PC-9 (cell line): ENCODE data around the gene PIH1D1. TPM values are rescaled to one million over a fixed set of nuclear protein-coding genes. Genes with fewer than 3 reads are reported as not detected.
A peak's percentile ranks its signal among the peaks of the same experiment; 100 is the strongest.

Experiments
- BruUV-seq: library from RNA; stranded (reverse); fragments of 400-500 nt; replicated peaks from 2 replicates; lab custom pipeline; 2021; lab: Mats Ljungman, UMichigan
- CTCF ChIA-PET: fragments of 300-600 bp; sonication (Branson Sonifier 250); formaldehyde crosslinking; loops from one replicate; lab custom pipeline; 2022; ENCODE audit warnings: antibody characterized with exemption; lab: Charles Lee
- POLR2A ChIA-PET: fragments of 300-600 bp; sonication (Branson Sonifier 250); formaldehyde crosslinking; loops from one replicate; lab custom pipeline; 2022; ENCODE audit warnings: antibody characterized with exemption; ENCODE audit not compliant: unreplicated experiment; lab: Charles Lee
- DNase-seq, 2 experiments: peaks; one replicate each; pipeline versions ENCODE4 v3.0.0 to v3.0.0-alpha.2; 2015 to 2022; ENCODE audit warnings: mixed read lengths in 1 of 2
- H2AFZ ChIP-seq: fragments of 200-600 bp; sonication (generic); 2 replicates; pipeline ENCODE4 v1.8.1; 2017; ENCODE audit warnings: antibody characterized with exemption
- H3F3A ChIP-seq: fragments of 200-600 bp; sonication (generic); 2 replicates; pipeline ENCODE4 v1.8.1; 2017; ENCODE audit warnings: antibody characterized with exemption, mild to moderate bottlenecking, low read depth; ENCODE audit not compliant: insufficient read depth
- H3K27ac ChIP-seq: fragments of 200-600 bp; sonication (generic); 2 replicates; pipeline ENCODE4 v1.6.1; 2016; ENCODE audit warnings: mixed run types
- H3K27me3 ChIP-seq: fragments of 200-600 bp; sonication (generic); 2 replicates; pipeline ENCODE4 v1.6.1; 2016; ENCODE audit warnings: low read depth, mixed run types; ENCODE audit not compliant: insufficient read depth
- H3K36me3 ChIP-seq: fragments of 200-600 bp; sonication (generic); 2 replicates; pipeline ENCODE4 v1.6.1; 2016; ENCODE audit warnings: low read depth, mixed run types
- H3K4me1 ChIP-seq: fragments of 200-600 bp; sonication (generic); replicated peaks from 2 replicates; pipeline ENCODE4 v1.6.1; 2016; ENCODE audit warnings: mixed run types; ENCODE audit not compliant: insufficient read depth
- H3K4me2 ChIP-seq: fragments of 200-600 bp; sonication (generic); 2 replicates; pipeline ENCODE4 v1.6.1; 2017; ENCODE audit warnings: mixed run types
- H3K4me3 ChIP-seq: fragments of 200-600 bp; sonication (generic); 2 replicates; pipeline ENCODE4 v1.6.1; 2016; ENCODE audit warnings: mixed run types
- H3K79me2 ChIP-seq: fragments of 200-600 bp; sonication (generic); 2 replicates; pipeline ENCODE4 v1.6.1; 2017; ENCODE audit warnings: low read depth, mixed run types
- H3K9me2 ChIP-seq: fragments of 200-600 bp; sonication (generic); 2 replicates; pipeline ENCODE4 v1.8.1; 2017; ENCODE audit warnings: mild to moderate bottlenecking; ENCODE audit not compliant: insufficient read depth
- H3K9me3 ChIP-seq: fragments of 200-600 bp; sonication (generic); 2 replicates; pipeline ENCODE4 v1.8.1; 2016; ENCODE audit warnings: low read depth; ENCODE audit not compliant: insufficient read depth
- H4K20me1 ChIP-seq: fragments of 200-600 bp; sonication (generic); 2 replicates; pipeline ENCODE4 v1.8.1; 2017; ENCODE audit not compliant: insufficient read depth
- EZH2 ChIP-seq: fragments of 200-600 bp; sonication (generic); IDR thresholded peaks from 2 replicates; pipeline ENCODE4 v1.8.0; 2017; ENCODE audit warnings: antibody characterized with exemption, low read depth
- intact Hi-C: fragments of 100-400 bp; cut with micrococcal nuclease; formaldehyde crosslinking; loops from one replicate; pipeline ENCODE4 v1.10.0; 2022; ENCODE audit not compliant: unreplicated experiment
- microRNA-seq: library from miRNA; unstranded; fragments of <30 nt; microRNA quantifications from one replicate; pipeline ENCODE4 v1.2.0, GENCODE V29; 2021; ENCODE audit warnings: borderline number of aligned reads, borderline replicate concordance
- total RNA-seq: library from RNA; stranded (reverse); gene quantifications from 2 replicates; pipeline ENCODE4 v1.2.3, GENCODE V29; 2021
- TF ChIP-seq, protein P1 (sequence below): fragments of 200-600 bp; sonication (generic); conservative IDR thresholded peaks from 2 replicates; pipeline ENCODE4 v1.6.1; 2017; ENCODE audit warnings: mixed run types, antibody characterized with exemption, mild to moderate bottlenecking, moderate library complexity

Gene PIH1D1
- total RNA-seq, 1 experiment from 2014 or later: 156 TPM

DNA sequence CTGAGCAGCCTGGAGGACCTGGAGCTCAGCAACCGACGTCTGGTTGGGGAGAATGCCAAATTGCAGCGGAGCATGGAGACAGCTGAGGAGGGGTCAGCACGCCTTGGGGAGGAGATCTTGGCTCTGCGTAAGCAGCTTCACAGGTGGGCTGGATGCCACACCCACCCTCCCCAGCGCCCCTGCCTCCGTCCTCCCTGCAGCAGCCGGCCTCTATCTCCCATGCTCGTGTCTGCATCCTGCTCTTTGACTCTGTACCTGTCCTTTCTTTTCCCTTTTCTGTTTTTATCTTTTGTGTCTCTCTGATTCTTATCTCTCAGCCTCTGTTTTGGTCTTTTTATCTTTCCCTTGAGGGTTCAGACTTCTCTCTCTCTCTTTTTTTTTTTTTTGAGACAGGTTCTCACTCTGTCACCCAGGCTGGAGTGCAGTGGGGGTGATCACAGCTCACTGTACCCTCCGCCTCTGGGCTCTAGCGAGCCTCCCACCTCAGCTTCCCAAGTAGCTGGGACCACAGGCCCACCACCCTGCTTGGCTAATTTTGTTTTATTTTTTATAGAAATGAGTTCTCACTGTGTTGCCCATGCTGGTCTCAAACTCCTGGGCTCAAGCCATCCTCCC, 53.5 kb downstream of the PIH1D1 start:
- Histone ChIP-seq H2AFZ (no peak overlapping the region), H3K4me3 (no peak overlapping the region), H3K27me3 (peaks cover 6% of the 10 kb centered on the region; the same call in 1 of the 2 replicates), H4K20me1 (no peaks in the 10 kb centered on the region), H3K9me2 (no peaks in the 10 kb centered on the region), H3K36me3 (no peaks in the 10 kb centered on the region), H3K4me2 (no peak overlapping the region), H3K27ac (no peak overlapping the region), H3K4me1 (no peaks in the 10 kb centered on the region; the same call in 1 of the 2 replicates), H3F3A (no peaks in the 10 kb centered on the region; the same call in 1 of the 2 replicates), H3K79me2 (no peaks in the 10 kb centered on the region), H3K9me3 (no peaks in the 10 kb centered on the region)
- no peak for DNase-seq
- no TSS peak for BruUV-seq
- TF ChIP-seq, protein P1, sequence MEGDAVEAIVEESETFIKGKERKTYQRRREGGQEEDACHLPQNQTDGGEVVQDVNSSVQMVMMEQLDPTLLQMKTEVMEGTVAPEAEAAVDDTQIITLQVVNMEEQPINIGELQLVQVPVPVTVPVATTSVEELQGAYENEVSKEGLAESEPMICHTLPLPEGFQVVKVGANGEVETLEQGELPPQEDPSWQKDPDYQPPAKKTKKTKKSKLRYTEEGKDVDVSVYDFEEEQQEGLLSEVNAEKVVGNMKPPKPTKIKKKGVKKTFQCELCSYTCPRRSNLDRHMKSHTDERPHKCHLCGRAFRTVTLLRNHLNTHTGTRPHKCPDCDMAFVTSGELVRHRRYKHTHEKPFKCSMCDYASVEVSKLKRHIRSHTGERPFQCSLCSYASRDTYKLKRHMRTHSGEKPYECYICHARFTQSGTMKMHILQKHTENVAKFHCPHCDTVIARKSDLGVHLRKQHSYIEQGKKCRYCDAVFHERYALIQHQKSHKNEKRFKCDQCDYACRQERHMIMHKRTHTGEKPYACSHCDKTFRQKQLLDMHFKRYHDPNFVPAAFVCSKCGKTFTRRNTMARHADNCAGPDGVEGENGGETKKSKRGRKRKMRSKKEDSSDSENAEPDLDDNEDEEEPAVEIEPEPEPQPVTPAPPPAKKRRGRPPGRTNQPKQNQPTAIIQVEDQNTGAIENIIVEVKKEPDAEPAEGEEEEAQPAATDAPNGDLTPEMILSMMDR: no peak
- TF ChIP-seq EZH2: no peak
- ChIA-PET POLR2A (interaction anchor here (0.6 kb wide), 2 partner anchors 45 to 369 kb away, joined by 7 to 12 read pairs; no protein-coding TSS in a partner anchor), CTCF (no interaction called here)
- intact Hi-C loops: no loop called here

GRCh38 chr19:49396738-49397505, 54.7 kb downstream of the PIH1D1 start:
- Histone ChIP-seq H4K20me1 (no peaks in the 10 kb centered on the region), H3K27ac (no peak overlapping the region), H3K4me3 (no peak overlapping the region), H3K4me2 (no peak overlapping the region), H2AFZ (no peak overlapping the region), H3F3A (no peaks in the 10 kb centered on the region), H3K9me2 (no peaks in the 10 kb centered on the region), H3K4me1 (no peaks in the 10 kb centered on the region), H3K27me3 (peaks cover 6% of the 10 kb centered on the region; the same call in 1 of the 2 replicates), H3K36me3 (no peaks in the 10 kb centered on the region), H3K79me2 (no peaks in the 10 kb centered on the region), H3K9me3 (no peaks in the 10 kb centered on the region)
- ChIA-PET CTCF (no interaction called here), POLR2A (no interaction called here)
- intact Hi-C loops: no loop called here
- BruUV-seq: no TSS peak
- no peak for TF ChIP-seq EZH2
- TF ChIP-seq, protein P1: no peak
- DNase-seq: no peak

Small RNAs within 50 kb of the gene (microRNA-seq; reads per million reads assigned to microRNA genes)
- gene MIR150: 20.2 reads per million, percentile 32 among the genes with 10 or more reads in this experiment

Other genes with a start within 250 kb of the PIH1D1 start
- gene SLC6A16, start 126.6 kb downstream of the PIH1D1 start, total RNA-seq: 0.48 and 0.61 TPM in 2 replicates
- gene CD37, start 116.4 kb downstream of the PIH1D1 start, total RNA-seq: not detected in 2 replicates
- 55.5 and 55.6 TPM in 2 replicates for gene TEAD2, start 89.4 kb downstream of the PIH1D1 start, total RNA-seq
- 0.85 TPM in 1 of 2 replicates, not detected in the other for gene DKKL1, start 87.9 kb downstream of the PIH1D1 start, total RNA-seq
- 0.39 TPM in 1 of 2 replicates, not detected in the other for gene KASH5, start 63.6 kb downstream of the PIH1D1 start, total RNA-seq
- not detected in 2 replicates for gene PTH2, start 28.4 kb downstream of the PIH1D1 start, total RNA-seq
- not detected in 2 replicates for gene GFY, start 26.4 kb downstream of the PIH1D1 start, total RNA-seq
- gene SLC17A7, start 10.3 kb downstream of the PIH1D1 start, total RNA-seq: 0.68 and 0.70 TPM in 2 replicates
- gene ALDH16A1, start 1.4 kb upstream of the PIH1D1 start, total RNA-seq: 40.9 and 66.8 TPM in 2 replicates
- 5.1 and 5.3 TPM in 2 replicates for gene FLT3LG, start 22.4 kb upstream of the PIH1D1 start, total RNA-seq
- gene RPL13A, start 35.8 kb upstream of the PIH1D1 start, total RNA-seq: 2,360 and 3,865 TPM in 2 replicates
- 1,702 and 2,282 TPM in 2 replicates for gene RPS11, start 44.6 kb upstream of the PIH1D1 start, total RNA-seq
- 4.8 and 6.7 TPM in 2 replicates for gene FCGRT, start 60.8 kb upstream of the PIH1D1 start, total RNA-seq
- gene RCN3, start 76.2 kb upstream of the PIH1D1 start, total RNA-seq: 0.75 and 0.96 TPM in 2 replicates
- gene NOSIP, start 128.7 kb upstream of the PIH1D1 start, total RNA-seq: 63.6 and 71.3 TPM in 2 replicates
- 16.2 TPM in 2 replicates for gene PRRG2, start 129.5 kb upstream of the PIH1D1 start, total RNA-seq
- gene PRR12, start 139.4 kb upstream of the PIH1D1 start, total RNA-seq: 40.4 and 41.3 TPM in 2 replicates
- gene RRAS, start 188.3 kb upstream of the PIH1D1 start, total RNA-seq: 36.6 and 40.6 TPM in 2 replicates
- 86.9 and 91.3 TPM in 2 replicates for gene SCAF1, start 190.4 kb upstream of the PIH1D1 start, total RNA-seq
- 181 and 220 TPM in 2 replicates for gene IRF3, start 214.0 kb upstream of the PIH1D1 start, total RNA-seq
- 80.3 and 84.8 TPM in 2 replicates for gene BCL2L12, start 214.1 kb upstream of the PIH1D1 start, total RNA-seq
- 228 and 261 TPM in 2 replicates for gene PRMT1, start 225.5 kb upstream of the PIH1D1 start, total RNA-seq
- 9.5 and 14.2 TPM in 2 replicates for gene ADM5, start 237.8 kb upstream of the PIH1D1 start, total RNA-seq
- 1.7 and 2.1 TPM in 2 replicates for gene CPT1C, start 239.3 kb upstream of the PIH1D1 start, total RNA-seq